ENCODE measurements around the gene IL4R.

Gene IL4R

DNA sequence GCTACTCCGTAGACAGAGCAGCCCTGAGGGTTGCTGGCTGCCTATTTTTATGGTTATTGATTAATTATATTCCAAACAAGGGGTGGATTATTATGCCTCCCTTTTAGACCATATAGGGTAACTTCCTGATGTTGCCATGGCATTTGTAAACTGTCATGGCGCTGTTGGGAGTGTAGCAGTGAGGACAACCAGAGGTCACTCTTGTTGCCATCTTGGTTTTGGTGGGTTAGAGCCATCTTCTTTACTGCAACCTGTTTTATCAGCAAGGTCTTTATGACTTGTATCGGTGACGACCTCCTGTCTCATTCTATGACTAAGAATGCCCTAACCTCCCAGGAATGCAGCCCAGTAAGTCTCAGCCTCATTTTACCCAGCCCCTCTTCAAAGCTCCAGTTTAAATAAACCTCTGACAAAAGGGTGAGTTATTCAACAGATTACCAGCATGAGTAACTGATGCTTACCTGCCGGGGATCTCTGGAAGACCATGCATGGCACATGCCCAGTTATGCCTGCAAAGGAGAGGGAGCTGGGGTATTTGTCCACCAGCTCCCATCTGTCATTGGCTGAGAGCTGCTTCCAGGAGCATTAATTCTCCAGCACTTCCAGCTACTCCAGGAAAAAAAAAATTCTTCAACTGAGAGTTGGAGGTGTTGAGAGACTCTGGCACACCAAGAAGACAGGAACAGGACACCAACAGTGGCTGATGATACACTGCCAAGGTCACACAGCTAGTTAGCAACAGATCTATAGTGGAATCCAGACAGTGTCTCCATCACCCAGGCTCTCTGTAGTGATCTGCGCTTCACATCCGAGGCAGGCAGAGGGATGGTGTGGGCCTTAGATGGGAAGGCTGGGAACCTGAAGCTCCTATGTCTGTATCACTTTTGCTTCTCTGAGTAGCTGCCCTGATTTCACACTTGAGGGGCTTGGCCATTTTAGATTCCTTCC lies 51.6 kb downstream of the IL4R start:
- Histone ChIP-seq H3K27me3 (ENCODE audit: control insufficient read depth, insufficient read depth, low read length) (no peaks in the 10 kb centered on the region), H3K4me1 (ENCODE audit: control insufficient read depth, insufficient read depth, low read length) (peaks cover 3% of the 10 kb centered on the region), H3K4me3 (ENCODE audit: low read depth, low read length) (no peak overlapping the region), H3K9me3 (ENCODE audit: control insufficient read depth, insufficient read depth, low read length) (no peaks in the 10 kb centered on the region), H3K36me3 (ENCODE audit: control insufficient read depth, insufficient read depth, low read length) (peaks cover 15% of the 10 kb centered on the region), H3K9ac (ENCODE audit: low read depth, low read length) (no peak overlapping the region)

DNA sequence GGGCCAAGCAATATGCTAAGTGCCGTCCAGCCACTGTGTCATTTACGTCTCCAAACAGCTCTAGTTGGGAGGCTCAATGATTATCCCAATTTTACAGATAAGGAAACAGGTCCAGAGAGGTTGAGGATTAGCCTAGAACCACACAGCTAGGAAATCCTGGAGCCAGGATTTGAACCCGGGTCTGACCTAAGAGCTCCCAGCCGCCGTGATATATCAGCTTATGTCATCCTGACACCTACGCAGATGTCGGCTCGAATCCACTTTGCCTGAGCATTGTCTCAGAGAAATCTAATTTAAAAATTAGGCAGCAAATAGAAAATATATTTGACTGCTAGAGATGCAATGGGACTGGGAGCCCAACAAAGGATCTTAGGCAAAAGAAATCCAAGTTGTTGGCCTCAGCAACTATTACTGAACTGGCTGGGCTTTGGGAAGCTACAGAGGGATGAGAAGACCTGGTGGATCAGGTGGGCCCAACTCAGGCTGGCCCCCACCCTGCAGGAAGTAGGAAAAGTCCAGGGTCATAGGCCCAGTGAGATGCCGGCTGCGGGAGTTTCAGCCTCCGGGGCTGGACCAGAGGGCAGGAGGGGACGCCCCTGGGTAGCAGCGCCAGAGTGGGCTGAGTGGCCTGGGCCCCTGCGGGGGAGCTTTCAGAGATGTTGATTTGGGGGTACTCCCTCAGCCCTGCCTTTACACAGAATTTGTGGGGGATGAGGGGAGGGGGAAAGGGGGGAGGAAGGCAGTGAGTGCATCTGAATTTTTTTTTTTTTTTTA lies 53.1 kb downstream of the IL4R start:
- Histone ChIP-seq H3K9me3 (ENCODE audit: control insufficient read depth, insufficient read depth, low read length) (no peaks in the 10 kb centered on the region), H3K4me3 (ENCODE audit: low read depth, low read length) (no peak overlapping the region), H3K9ac (ENCODE audit: low read depth, low read length) (no peak overlapping the region), H3K36me3 (ENCODE audit: control insufficient read depth, insufficient read depth, low read length) (peaks cover 12% of the 10 kb centered on the region), H3K27me3 (ENCODE audit: control insufficient read depth, insufficient read depth, low read length) (no peaks in the 10 kb centered on the region), H3K4me1 (ENCODE audit: control insufficient read depth, insufficient read depth, low read length) (peaks cover 3% of the 10 kb centered on the region)

DNA sequence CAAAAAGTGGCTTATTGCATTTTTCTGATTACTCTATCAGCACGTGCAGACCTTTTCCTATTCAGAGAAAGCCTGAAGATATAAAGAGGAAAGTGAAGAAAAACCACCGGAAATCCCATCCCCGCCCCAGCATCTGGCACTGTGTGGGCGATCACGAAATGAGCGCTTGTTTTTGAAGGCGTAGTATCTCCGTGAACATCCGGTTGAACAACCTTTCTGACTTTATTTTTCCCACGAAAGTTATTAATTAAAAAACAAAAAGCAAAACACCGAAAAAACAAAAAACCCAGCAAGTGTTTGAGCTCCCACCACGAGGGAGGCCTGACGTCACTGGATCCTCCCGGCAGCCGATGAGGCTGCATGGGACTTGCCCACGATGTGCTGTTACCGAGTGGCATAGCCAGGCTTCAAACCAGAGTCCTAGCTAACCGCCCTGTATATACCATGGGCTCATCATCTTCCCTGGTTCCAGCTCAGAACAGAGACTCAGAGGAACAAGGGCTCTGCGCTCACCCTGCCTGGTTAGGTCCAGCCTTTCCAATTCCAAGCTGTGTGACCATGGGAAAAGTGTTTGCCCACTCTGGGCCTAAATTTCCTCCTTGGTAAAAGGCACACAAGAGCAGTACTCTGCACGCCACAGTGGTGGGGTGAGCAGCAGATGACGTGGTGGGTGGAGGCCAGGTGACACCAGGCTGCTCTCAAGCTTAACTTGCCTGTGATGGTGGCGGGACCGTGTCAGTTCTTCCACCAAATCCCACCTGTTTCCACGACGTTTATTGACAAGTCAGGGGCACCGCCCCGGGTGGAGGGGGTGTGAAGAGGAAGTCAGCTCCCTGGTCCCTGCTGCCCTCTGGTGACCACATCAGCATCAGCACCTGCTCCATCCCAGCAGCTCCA lies 53.9 kb downstream of the IL4R start:
- H3K9ac ChIP-seq (ENCODE audit: low read depth, low read length) = no peak overlapping the region

DNA sequence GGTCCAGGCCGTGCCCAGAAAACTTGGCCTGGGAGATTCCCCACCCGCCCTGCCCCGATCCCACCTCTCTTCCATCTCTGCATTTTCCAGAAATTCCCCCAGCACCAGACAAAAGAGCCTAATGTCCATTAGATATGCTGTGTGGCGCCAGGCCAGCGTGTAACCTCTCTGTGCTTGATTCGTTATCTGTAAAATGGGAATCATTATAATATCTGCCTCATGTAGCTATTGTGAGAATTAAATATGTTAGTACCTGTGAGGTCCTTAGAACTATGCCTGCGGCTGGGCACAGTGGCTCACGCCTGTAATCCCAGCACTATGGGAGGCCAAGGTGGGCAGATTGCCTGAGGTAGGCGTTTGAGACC lies 54.6 kb downstream of the IL4R start:
- H3K9me3 ChIP-seq (ENCODE audit: control insufficient read depth, insufficient read depth, low read length) = no peaks in the 10 kb centered on the region
- no peak overlapping the region for H3K4me3 ChIP-seq (ENCODE audit: low read depth, low read length)
- H3K9ac ChIP-seq (ENCODE audit: low read depth, low read length) = no peak overlapping the region
- H3K27me3 ChIP-seq (ENCODE audit: control insufficient read depth, insufficient read depth, low read length) = no peaks in the 10 kb centered on the region
- peaks cover 3% of the 10 kb centered on the region for H3K4me1 ChIP-seq (ENCODE audit: control insufficient read depth, insufficient read depth, low read length)
- H3K36me3 ChIP-seq (ENCODE audit: control insufficient read depth, insufficient read depth, low read length) = peaks cover under 1% of the 10 kb centered on the region

More for the DNA sequence above, 53.9 kb downstream of the IL4R start:
- peaks cover 6% of the 10 kb centered on the region for H3K36me3 ChIP-seq (ENCODE audit: control insufficient read depth, insufficient read depth, low read length)
- H3K4me3 ChIP-seq (ENCODE audit: low read depth, low read length) = peak overlapping the region; percentile 20
- no peaks in the 10 kb centered on the region for H3K27me3 ChIP-seq (ENCODE audit: control insufficient read depth, insufficient read depth, low read length)
- H3K9me3 ChIP-seq (ENCODE audit: control insufficient read depth, insufficient read depth, low read length) = no peaks in the 10 kb centered on the region
- H3K4me1 ChIP-seq (ENCODE audit: control insufficient read depth, insufficient read depth, low read length) = peaks cover 3% of the 10 kb centered on the region

DNA sequence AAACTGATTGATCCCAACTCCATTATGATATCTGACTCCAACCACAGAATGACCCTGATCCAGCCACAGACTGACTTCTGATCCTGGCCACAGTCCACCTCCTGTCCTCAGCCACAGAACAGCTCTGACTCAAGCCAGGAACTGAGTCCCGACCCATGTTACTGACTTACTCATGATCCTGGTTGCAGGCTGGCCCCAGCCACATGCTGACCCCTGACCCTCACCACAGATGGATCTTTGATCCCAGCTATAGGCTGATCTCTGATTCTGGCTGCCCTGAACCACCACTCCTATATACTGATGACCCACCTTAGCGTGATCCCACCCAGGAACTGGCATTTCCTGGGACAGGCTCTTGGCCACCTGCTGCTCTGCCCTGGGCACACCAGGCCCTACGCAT lies 56.0 kb downstream of the IL4R start:
- no peaks in the 10 kb centered on the region for H3K9me3 ChIP-seq (ENCODE audit: control insufficient read depth, insufficient read depth, low read length)
- no peak overlapping the region for H3K4me3 ChIP-seq (ENCODE audit: low read depth, low read length)
- H3K36me3 ChIP-seq (ENCODE audit: control insufficient read depth, insufficient read depth, low read length) = no peaks in the 10 kb centered on the region
- peaks cover 3% of the 10 kb centered on the region for H3K4me1 ChIP-seq (ENCODE audit: control insufficient read depth, insufficient read depth, low read length)
- no peak overlapping the region for H3K9ac ChIP-seq (ENCODE audit: low read depth, low read length)
- H3K27me3 ChIP-seq (ENCODE audit: control insufficient read depth, insufficient read depth, low read length) = no peaks in the 10 kb centered on the region

DNA sequence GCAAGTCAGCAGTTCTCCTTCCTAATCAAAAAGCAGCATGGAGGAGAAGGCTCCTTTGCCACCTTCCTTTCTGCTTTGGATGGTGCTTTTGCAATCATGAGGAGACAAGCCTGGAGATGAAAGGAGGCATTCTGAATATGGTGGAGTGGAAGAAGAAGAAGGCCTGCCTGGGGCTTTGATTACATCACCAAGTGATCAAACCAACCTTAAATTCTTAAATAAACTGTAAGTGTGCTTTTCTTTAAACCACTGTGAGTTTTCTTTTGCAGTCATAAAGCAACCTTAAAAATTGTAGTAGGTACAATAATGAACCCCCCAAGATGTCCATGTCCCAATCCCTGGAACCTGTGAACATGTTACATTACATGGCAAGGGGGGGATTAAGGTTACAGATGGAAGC lies 56.5 kb downstream of the IL4R start:
- Histone ChIP-seq H3K9ac (ENCODE audit: low read depth, low read length) (no peak overlapping the region), H3K36me3 (ENCODE audit: control insufficient read depth, insufficient read depth, low read length) (no peaks in the 10 kb centered on the region), H3K4me3 (ENCODE audit: low read depth, low read length) (no peak overlapping the region), H3K27me3 (ENCODE audit: control insufficient read depth, insufficient read depth, low read length) (no peaks in the 10 kb centered on the region), H3K4me1 (ENCODE audit: control insufficient read depth, insufficient read depth, low read length) (peaks cover 3% of the 10 kb centered on the region), H3K9me3 (ENCODE audit: control insufficient read depth, insufficient read depth, low read length) (no peaks in the 10 kb centered on the region)

DNA sequence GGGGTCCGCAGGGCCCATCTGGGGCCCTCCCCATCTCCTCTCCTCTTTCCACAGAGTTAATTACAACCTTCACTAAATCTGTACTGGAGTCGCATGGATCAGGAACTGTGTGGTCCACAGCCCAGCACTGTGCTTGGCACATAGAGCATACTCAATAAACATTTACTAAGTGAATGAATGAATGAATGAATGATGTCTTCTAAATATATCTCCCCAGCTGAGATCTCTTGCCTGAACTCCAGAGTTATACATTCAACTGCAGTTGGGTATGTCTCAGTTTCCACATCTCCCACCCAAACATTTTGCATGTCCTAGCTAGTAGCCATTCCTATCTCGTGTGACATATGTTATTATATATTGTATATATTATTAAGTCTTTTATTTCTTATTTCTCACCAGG lies 59.5 kb downstream of the IL4R start:
- H3K36me3 ChIP-seq (ENCODE audit: control insufficient read depth, insufficient read depth, low read length) = no peaks in the 10 kb centered on the region
- H3K9ac ChIP-seq (ENCODE audit: low read depth, low read length) = no peak overlapping the region
- no peaks in the 10 kb centered on the region for H3K27me3 ChIP-seq (ENCODE audit: control insufficient read depth, insufficient read depth, low read length)
- no peak overlapping the region for H3K4me3 ChIP-seq (ENCODE audit: low read depth, low read length)
- H3K4me1 ChIP-seq (ENCODE audit: control insufficient read depth, insufficient read depth, low read length) = no peaks in the 10 kb centered on the region
- no peaks in the 10 kb centered on the region for H3K9me3 ChIP-seq (ENCODE audit: control insufficient read depth, insufficient read depth, low read length)

DNA sequence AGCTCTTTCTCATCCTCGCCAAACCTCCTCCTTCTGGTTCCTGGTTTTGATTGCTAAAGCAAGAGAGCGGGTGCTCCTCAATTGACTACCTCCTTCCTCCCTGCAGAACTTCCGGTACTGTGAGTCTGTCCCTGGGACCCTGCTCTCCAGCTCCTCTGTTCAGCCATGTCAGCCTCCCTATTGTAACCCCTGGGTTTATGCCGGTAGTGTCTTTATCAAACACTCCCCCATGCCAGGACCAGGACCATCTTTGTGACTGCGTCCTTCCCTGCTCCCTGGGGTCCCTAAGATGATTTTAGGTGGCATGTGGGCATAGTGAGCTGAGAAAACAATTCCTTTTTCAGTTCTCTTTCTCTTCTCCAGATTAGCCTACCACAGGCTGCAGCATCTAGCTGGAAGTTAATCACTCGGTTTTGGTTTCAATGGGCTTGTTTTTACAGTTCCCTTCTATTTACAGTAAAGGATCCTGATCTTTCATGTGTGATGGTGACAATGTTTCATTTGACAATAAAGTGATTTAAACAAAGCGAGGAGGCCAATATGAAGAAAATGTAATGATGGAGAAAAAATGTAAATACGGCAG lies 60.5 kb downstream of the IL4R start:
- Histone ChIP-seq H3K27me3 (ENCODE audit: control insufficient read depth, insufficient read depth, low read length) (no peaks in the 10 kb centered on the region), H3K9me3 (ENCODE audit: control insufficient read depth, insufficient read depth, low read length) (no peaks in the 10 kb centered on the region), H3K9ac (ENCODE audit: low read depth, low read length) (no peak overlapping the region), H3K4me1 (ENCODE audit: control insufficient read depth, insufficient read depth, low read length) (no peaks in the 10 kb centered on the region), H3K4me3 (ENCODE audit: low read depth, low read length) (no peak overlapping the region), H3K36me3 (ENCODE audit: control insufficient read depth, insufficient read depth, low read length) (no peaks in the 10 kb centered on the region)

DNA sequence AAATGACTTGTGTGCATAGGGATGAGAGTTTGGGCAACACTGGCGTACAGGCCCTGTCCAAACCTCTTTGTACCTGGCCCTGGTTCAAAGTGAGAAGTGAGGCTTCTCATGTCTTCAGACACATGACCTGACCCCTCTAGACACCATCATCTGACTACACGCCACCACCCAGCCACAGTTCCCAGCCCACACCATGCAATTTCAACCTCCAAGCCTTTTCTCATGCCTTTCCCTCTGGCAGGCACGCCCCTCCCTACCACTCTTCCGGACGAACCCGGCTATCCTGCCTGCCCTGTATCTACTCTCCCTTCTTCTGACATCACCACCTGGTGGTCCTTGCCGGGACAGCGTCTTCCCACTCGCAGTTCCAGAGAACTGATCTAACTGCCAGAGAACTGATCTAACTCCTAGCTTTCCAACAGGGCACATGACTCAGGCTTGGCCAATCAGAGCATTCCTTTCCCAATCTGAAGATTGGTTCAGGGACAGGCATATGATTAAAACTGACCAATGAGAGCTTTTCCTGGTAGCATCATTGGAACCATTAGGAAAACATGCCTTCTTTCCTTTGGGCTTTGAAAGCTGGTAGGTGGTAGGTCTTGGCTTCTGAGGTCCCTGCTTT lies 61.1 kb downstream of the IL4R start:
- H3K4me3 ChIP-seq (ENCODE audit: low read depth, low read length) = no peak overlapping the region
- H3K4me1 ChIP-seq (ENCODE audit: control insufficient read depth, insufficient read depth, low read length) = no peaks in the 10 kb centered on the region
- no peak overlapping the region for H3K9ac ChIP-seq (ENCODE audit: low read depth, low read length)

DNA sequence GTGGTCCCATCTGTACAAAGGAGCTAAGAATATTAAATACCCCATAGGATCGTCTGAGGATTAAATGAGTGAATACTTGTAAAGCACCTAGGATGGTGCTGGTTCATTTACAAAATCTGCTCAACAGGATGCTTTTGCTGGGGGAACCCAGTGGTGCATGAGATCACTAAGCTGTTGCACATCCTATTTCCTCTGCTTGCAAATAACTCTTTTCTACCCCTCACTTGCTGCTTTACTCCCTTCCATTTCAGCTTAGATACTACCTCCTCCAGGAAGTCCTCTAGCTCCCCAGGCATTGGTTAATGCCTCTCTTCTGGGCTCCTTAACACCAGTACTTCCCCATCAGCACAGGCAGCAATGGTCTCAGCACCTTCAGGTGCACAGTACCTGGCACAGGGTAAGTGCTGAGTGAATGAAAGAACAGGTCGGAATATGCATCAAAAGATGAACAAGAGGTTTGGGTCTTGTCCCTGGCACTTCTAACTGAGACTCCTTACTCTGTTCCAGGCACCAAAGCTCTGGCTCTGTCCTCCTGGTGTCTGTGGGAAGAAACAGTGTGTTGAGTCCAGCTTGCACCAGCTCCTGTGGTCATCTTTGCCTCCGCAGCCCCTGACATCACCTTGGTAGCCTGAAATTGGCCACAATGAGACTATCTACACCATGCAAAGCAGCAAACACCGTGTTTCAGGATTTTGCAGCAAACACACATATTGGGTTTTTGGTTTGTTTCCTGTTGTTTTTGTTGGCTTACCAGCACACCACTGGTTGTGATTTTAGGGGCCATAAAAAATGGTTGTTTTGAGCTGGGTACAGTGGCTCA lies 64.1 kb downstream of the IL4R start:
- Histone ChIP-seq H3K27me3 (ENCODE audit: control insufficient read depth, insufficient read depth, low read length) (no peaks in the 10 kb centered on the region), H3K4me1 (ENCODE audit: control insufficient read depth, insufficient read depth, low read length) (no peaks in the 10 kb centered on the region), H3K9me3 (ENCODE audit: control insufficient read depth, insufficient read depth, low read length) (no peaks in the 10 kb centered on the region), H3K36me3 (ENCODE audit: control insufficient read depth, insufficient read depth, low read length) (no peaks in the 10 kb centered on the region), H3K4me3 (ENCODE audit: low read depth, low read length) (no peak overlapping the region), H3K9ac (ENCODE audit: low read depth, low read length) (no peak overlapping the region)

More for the DNA sequence above, 61.1 kb downstream of the IL4R start:
- no peaks in the 10 kb centered on the region for H3K27me3 ChIP-seq (ENCODE audit: control insufficient read depth, insufficient read depth, low read length)
- no peaks in the 10 kb centered on the region for H3K9me3 ChIP-seq (ENCODE audit: control insufficient read depth, insufficient read depth, low read length)
- H3K36me3 ChIP-seq (ENCODE audit: control insufficient read depth, insufficient read depth, low read length) = no peaks in the 10 kb centered on the region
